HG02763 (cell line): ENCODE results near the gene THRB.
"Not testable (repeated sequence)": the region's sequence is repeated elsewhere in the genome, so short reads cannot be mapped to it uniquely, and the experiment has no call there.

Experiments used
- ATAC-seq: cut with Tn5 transposase; IDR thresholded peaks from one replicate; pipeline ENCODE4 v1.9.1; 2021; ENCODE audit warnings: mild to moderate bottlenecking, moderate library complexity; ENCODE audit not compliant: unreplicated experiment

Gene THRB

DNA sequence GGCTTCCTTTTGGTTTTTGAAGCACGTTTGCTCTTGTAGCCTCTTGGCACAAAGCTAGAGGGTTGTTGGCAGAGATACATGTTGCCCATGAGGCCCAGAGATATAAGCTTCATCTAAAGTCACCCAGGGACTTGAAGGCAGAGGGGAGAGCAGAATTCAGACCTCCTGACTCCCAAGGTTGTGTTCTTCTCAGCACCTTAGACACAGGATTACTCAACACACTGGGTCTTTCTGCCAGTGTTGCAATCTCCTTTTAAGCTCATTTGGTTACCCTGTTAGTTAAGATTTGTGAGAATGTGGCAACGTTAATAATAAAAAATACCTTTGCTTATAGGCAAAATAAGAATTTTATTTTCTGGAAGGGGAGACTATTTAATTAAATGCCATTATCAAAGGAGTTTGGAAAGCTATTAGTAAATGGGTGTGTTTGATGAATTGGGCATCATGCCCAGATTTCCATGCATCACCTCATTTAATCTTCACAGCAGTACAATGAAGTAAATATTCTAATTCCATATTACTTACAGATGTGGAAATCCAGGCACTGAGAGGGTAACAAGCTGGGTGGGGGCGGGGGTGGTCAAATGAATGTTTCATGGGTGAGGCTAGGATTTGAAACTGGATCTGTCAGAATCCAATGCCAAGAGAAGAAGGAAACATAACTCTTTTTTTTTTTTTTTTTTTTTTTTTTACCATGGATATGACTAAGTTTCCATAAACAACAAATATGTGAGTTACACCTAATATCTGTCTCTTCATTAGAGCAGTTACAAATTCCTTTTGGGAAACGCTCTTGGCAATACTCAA, 366.2 kb downstream of the THRB start:
- ATAC-seq: no peak

GRCh38 chr3:24123596-24123995, 371.1 kb downstream of the THRB start:
- ATAC-seq: no peak

DNA sequence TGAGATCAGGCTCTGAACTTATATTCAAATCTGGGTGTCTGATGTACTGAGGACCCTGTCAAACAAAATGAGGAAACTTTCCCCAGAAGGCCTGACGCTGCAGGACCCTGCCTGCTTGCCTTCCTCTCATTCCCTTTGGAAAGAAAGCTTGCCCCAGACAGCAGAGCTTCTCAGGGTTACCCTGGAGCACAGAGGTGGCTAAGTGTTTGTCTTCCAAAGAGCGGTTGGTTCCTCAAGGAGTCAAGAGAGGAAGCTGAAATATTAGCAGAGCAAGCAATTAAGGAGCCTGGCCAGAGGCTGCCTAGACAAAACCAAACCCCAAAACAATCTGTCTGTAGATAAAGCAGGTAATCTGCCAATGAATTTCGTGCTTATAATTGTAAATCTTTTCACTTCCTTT, 374.2 kb downstream of the THRB start:
- no peak for ATAC-seq

DNA sequence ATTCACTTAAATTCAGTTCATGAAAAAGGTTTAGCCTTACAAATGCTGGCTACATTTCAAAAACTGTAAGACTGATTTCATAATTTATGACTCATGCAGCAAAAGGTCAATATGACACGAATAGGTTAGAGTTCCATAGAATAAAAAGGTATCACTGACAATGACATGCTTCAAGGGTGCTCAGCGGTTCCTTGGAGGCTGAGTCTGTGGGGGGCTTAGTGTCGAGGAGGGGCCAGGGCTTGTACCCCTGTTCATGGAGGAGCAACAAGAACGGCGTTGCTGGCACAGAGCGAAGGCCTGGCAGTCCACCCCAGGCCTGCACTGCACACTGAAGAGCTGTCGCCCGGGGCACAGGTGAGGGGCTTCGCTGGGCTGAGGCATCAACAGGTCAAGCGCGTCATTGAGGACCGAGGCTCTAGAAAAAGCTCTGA, 375.3 kb downstream of the THRB start:
- no peak for ATAC-seq

- ATAC-seq: no peak
Measured at GRCh38 chr3:24117508-24117907, 377.1 kb downstream of the THRB start.

GRCh38 chr3:24111711-24112110, 382.9 kb downstream of the THRB start:
- ATAC-seq: no peak

- no peak for ATAC-seq
Measured at GRCh38 chr3:24110051-24110450, 384.6 kb downstream of the THRB start.

- no peak for ATAC-seq
Measured at GRCh38 chr3:24101676-24102168, 392.9 kb downstream of the THRB start.

DNA sequence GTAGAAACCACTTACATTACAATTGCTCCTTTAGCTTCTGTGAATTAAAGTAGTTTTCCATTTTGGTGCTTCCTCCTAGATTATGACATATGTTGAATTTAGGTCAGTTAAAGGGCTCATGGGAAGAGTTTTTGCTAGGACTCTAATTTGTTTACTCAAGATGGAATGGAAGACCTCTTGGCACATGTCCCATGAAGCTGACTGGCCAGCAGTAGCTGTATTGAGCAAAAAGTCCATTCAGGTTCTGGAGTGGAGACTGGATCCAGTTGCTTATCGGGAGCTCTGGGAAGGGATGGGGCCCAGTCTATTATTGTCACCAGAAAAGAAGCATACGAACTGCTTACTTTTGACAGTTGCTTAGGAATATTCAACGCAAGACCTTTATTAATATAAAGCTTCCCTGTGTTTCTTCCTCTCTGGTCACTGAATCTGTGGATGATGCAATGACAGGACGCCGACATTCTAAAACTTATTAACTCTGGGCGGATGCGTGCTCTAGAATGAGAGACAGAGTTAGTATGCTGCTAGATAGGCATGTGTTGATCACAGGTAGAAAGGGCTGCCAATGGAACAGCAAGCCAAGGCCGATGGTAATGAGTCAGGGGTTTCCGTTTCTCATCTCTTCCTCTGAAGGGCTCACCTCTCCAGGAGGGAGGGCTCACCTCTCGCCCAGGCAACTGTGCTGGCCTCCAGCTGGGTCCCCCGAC, 393.8 kb downstream of the THRB start:
- no peak for ATAC-seq

DNA sequence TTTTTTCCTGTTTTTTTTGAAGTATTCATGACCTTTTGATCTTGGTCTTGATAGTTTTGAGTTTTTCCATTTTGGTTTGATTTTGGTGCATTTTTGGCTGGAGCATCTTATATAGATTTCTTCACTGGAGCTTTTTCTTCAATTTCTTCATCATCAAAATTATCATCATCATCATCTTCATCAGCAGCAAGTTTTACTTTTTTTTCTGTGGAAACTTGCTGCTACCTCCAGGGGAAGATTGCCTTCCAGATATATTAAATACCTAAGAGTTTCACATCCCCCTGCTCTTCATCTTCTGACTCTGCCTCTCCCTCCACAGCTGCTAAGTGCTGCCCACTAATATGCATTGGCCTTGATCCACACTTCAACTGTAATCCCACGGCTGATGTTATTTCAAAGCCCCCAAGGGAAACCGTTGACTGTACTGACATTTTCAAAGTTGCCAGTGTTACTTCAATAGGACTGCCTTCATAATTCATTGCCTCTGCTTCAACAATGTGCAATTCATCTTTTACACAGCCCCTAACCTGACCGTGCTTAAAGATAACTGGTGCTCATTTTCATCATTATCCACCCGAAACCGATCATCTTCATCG, 397.9 kb downstream of the THRB start:
- no peak for ATAC-seq

DNA sequence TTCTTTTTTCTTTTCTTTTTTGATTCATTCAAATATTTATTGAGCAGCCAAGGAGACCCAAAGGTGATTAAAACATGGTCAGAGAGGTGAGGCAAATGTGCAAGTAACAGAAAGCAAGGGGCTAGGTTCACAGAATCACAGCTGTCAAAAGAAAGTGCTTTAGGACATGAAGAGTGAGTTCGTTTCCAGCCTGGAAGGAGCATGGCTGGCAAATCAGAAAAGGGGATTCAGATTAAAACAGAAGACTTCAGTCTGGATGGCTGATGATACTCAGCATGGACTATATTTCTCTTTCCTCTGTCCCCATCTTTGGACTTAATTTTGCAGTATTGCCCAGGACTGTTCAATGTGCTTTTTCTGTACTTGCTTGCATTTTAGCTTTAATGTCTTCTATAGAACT, 398.4 kb downstream of the THRB start:
- no peak for ATAC-seq

DNA sequence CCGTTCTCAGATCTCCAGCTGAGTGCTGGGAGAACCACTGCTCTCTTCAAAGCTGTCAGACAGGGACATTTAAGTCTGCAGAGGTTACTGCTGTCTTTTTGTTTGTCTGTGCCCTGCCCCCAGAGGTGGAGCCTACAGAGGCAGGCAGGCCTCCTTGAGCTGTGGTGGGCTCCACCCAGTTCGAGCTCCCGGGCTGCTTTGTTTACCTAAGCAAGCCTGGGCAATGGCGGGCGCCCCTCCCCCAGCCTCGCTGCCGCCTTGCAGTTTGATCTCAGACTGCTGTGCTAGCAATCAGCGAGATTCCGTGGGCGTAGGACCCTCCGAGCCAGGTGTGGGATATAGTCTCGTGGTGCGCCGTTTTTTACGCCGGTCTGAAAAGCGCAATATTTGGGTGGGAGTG, 399.8 kb downstream of the THRB start:
- not testable (repeated sequence) for ATAC-seq

GRCh38 chr3:24088782-24089181, 405.9 kb downstream of the THRB start:
- no peak for ATAC-seq

DNA sequence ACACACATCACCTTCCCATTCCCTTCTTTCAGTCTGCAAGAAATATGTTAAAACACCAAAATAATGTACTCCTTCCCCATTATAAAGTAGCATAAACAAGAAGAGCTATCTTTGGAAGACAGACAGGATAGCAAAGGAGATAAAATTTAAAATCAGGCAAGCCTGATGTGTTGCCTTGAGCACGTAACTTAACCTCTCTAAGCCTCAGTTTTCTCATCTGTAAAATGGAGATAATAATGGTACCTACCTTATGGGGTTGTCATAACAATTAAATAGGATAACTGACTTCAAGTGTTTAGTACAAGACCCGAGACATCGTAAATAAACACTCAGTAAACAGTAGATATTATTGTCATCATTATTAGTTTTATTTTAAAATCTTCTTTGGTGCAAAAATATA, 407.2 kb downstream of the THRB start:
- ATAC-seq: no peak

GRCh38 chr3:24086617-24087404, 407.8 kb downstream of the THRB start:
- no peak for ATAC-seq

- ATAC-seq: no peak
Measured at GRCh38 chr3:24086206-24086605, 408.4 kb downstream of the THRB start.

- ATAC-seq: no peak
Measured at GRCh38 chr3:24072193-24072592, 422.5 kb downstream of the THRB start.

DNA sequence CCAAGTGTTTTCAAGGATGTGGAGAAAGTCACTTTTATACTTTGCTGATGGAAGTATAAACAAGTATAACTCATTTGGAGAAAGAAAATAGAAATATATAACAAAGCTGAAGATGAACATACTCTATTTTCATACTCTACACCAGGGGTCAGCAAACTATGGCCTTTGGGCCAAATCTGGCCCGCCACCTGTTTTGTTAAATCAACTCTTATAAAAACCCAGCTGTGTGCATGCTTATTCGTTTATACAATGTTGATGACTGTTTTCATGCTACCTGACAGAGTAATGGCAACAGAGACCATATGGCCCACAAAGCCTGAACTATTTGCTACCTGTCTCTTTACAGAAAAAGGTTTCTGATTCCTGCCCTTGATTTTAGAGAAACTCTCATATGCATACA, 425.6 kb downstream of the THRB start:
- no peak for ATAC-seq

DNA sequence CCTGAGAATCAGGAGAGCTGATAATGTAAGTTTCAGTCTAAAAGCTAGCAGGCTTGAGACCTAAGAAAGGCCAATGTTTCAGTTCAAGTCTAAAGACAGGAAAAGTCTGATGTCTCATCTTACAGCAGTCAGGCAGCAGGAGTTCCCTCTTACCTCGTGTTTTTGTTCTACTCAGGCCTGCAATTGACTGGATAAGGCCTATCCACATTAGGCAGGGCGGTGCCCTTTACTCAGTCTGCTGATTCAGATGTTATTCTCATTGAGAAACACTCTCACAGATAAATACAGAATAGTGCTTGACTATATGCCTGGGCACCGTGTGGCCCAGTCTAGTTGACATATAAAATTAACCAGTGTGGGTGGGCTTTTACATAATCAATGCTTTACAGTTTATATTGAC, 427.2 kb downstream of the THRB start:
- no peak for ATAC-seq
